ENCODE results near the gene HOXA1. TPM values are rescaled to one million over a fixed set of nuclear protein-coding genes. Genes with fewer than 3 reads are reported as not detected.

HOXA1 gene
- total RNA-seq, 2 experiments from 2014 or later: 0.72 to 1.0 TPM

GRCh38 chr7:27116962-27117886 lies 21.4 kb upstream of the HOXA1 start:
- no peak overlapping the region for H3K4me3 Mint-ChIP-seq
- DNase-seq (no peak), ATAC-seq (ENCODE audit: low read depth) (no peak)
- no peaks in the 10 kb centered on the region for H3K4me1 Mint-ChIP-seq
- POLR2A ChIA-PET: no interaction called here
- peaks cover 6% of the 10 kb centered on the region for H3K27me3 Mint-ChIP-seq
- no peak overlapping the region for H3K27ac Mint-ChIP-seq
- no peaks in the 10 kb centered on the region for H3K9me3 Mint-ChIP-seq
- H3K36me3 Mint-ChIP-seq: no peaks in the 10 kb centered on the region

GRCh38 chr7:27116031-27116961 lies 20.5 kb upstream of the HOXA1 start:
- DNase-seq (no peak), ATAC-seq (ENCODE audit: low read depth) (no peak)
- POLR2A ChIA-PET: no interaction called here
- Mint-ChIP-seq H3K27me3 (peaks cover 9% of the 10 kb centered on the region), H3K36me3 (no peaks in the 10 kb centered on the region), H3K4me3 (no peak overlapping the region), H3K27ac (no peak overlapping the region), H3K9me3 (no peaks in the 10 kb centered on the region), H3K4me1 (no peaks in the 10 kb centered on the region)

GRCh38 chr7:27115221-27116026 lies 19.6 kb upstream of the HOXA1 start:
- peaks cover 11% of the 10 kb centered on the region for H3K27me3 Mint-ChIP-seq
- H3K4me1 Mint-ChIP-seq: no peaks in the 10 kb centered on the region
- H3K4me3 Mint-ChIP-seq: no peak overlapping the region
- DNase-seq (no peak), ATAC-seq (ENCODE audit: low read depth) (no peak)
- no peak overlapping the region for H3K27ac Mint-ChIP-seq
- H3K9me3 Mint-ChIP-seq: no peaks in the 10 kb centered on the region
- no peaks in the 10 kb centered on the region for H3K36me3 Mint-ChIP-seq
- POLR2A ChIA-PET: no interaction called here

GRCh38 chr7:27114881-27115220 lies 19.1 kb upstream of the HOXA1 start:
- no peak for ATAC-seq (ENCODE audit: low read depth)
- no peak overlapping the region for H3K27ac Mint-ChIP-seq
- DNase-seq: no peak
- H3K4me1 Mint-ChIP-seq: no peaks in the 10 kb centered on the region
- no peak overlapping the region for H3K4me3 Mint-ChIP-seq
- no peaks in the 10 kb centered on the region for H3K36me3 Mint-ChIP-seq
- H3K9me3 Mint-ChIP-seq: no peaks in the 10 kb centered on the region
- POLR2A ChIA-PET: no interaction called here
- peaks cover 9% of the 10 kb centered on the region for H3K27me3 Mint-ChIP-seq

GRCh38 chr7:27113991-27114769 lies 18.4 kb upstream of the HOXA1 start:
- Mint-ChIP-seq H3K9me3 (no peaks in the 10 kb centered on the region), H3K4me1 (no peaks in the 10 kb centered on the region), H3K27ac (no peak overlapping the region), H3K27me3 (peaks cover 8% of the 10 kb centered on the region), H3K4me3 (no peak overlapping the region), H3K36me3 (no peaks in the 10 kb centered on the region)
- POLR2A ChIA-PET: no interaction called here
- no peak for DNase-seq
- no peak for ATAC-seq (ENCODE audit: low read depth)

- Mint-ChIP-seq H3K36me3 (no peaks in the 10 kb centered on the region), H3K4me3 (no peak overlapping the region), H3K27ac (no peak overlapping the region), H3K9me3 (no peaks in the 10 kb centered on the region), H3K4me1 (no peaks in the 10 kb centered on the region), H3K27me3 (peaks cover 5% of the 10 kb centered on the region)
- POLR2A ChIA-PET: no interaction called here
- no peak for DNase-seq
- no peak for ATAC-seq (ENCODE audit: low read depth)
Measured at GRCh38 chr7:27112955-27113949, 17.5 kb upstream of the HOXA1 start.

- H3K36me3 Mint-ChIP-seq: no peaks in the 10 kb centered on the region
- H3K27ac Mint-ChIP-seq: no peak overlapping the region
- no peak for DNase-seq
- H3K27me3 Mint-ChIP-seq: peaks cover 7% of the 10 kb centered on the region
- POLR2A ChIA-PET: no interaction called here
- no peaks in the 10 kb centered on the region for H3K4me1 Mint-ChIP-seq
- H3K9me3 Mint-ChIP-seq: no peaks in the 10 kb centered on the region
- no peak overlapping the region for H3K4me3 Mint-ChIP-seq
- ATAC-seq (ENCODE audit: low read depth): no peak
Measured at GRCh38 chr7:27112361-27112760, 16.6 kb upstream of the HOXA1 start.

- POLR2A ChIA-PET: no interaction called here
- Mint-ChIP-seq H3K27ac (no peak overlapping the region), H3K4me1 (no peaks in the 10 kb centered on the region), H3K36me3 (no peaks in the 10 kb centered on the region), H3K9me3 (no peaks in the 10 kb centered on the region), H3K27me3 (peaks cover 7% of the 10 kb centered on the region), H3K4me3 (no peak overlapping the region)
- no peak for DNase-seq
- no peak for ATAC-seq (ENCODE audit: low read depth)
Measured at GRCh38 chr7:27111751-27112277, 16.0 kb upstream of the HOXA1 start.

GRCh38 chr7:27111042-27111750 lies 15.4 kb upstream of the HOXA1 start:
- Mint-ChIP-seq H3K36me3 (no peaks in the 10 kb centered on the region), H3K4me1 (no peaks in the 10 kb centered on the region)
- POLR2A ChIA-PET: no interaction called here

GRCh38 chr7:27110186-27111031 lies 14.6 kb upstream of the HOXA1 start:
- H3K4me1 Mint-ChIP-seq: no peaks in the 10 kb centered on the region
- H3K27ac Mint-ChIP-seq: no peak overlapping the region
- POLR2A ChIA-PET: no interaction called here
- no peaks in the 10 kb centered on the region for H3K9me3 Mint-ChIP-seq
- peaks cover 7% of the 10 kb centered on the region for H3K27me3 Mint-ChIP-seq
- ATAC-seq (ENCODE audit: low read depth) (no peak), DNase-seq (no peak)
- no peak overlapping the region for H3K4me3 Mint-ChIP-seq
- H3K36me3 Mint-ChIP-seq: no peaks in the 10 kb centered on the region

More at GRCh38 chr7:27111042-27111750, 15.4 kb upstream of the HOXA1 start:
- no peak overlapping the region for H3K4me3 Mint-ChIP-seq
- H3K27me3 Mint-ChIP-seq: peaks cover 7% of the 10 kb centered on the region
- H3K27ac Mint-ChIP-seq: no peak overlapping the region
- H3K9me3 Mint-ChIP-seq: no peaks in the 10 kb centered on the region
- DNase-seq (no peak), ATAC-seq (ENCODE audit: low read depth) (no peak)

All from activated naive CD8-positive, alpha-beta T cell treated with anti-CD3 and anti-CD28 coated beads, Interleukin-2, amount 10 ng/mL, durations not matched to agents 7 days and 5 days (primary cell).